Measurements from ENCODE around the gene RAPGEFL1. TPM values are rescaled to one million over a fixed set of nuclear protein-coding genes. Genes with fewer than 3 reads are reported as not detected.
"Not testable (repeated sequence)": the region's sequence is repeated elsewhere in the genome, so short reads cannot be mapped to it uniquely, and the experiment has no call there.

RAPGEFL1 gene, protein sequence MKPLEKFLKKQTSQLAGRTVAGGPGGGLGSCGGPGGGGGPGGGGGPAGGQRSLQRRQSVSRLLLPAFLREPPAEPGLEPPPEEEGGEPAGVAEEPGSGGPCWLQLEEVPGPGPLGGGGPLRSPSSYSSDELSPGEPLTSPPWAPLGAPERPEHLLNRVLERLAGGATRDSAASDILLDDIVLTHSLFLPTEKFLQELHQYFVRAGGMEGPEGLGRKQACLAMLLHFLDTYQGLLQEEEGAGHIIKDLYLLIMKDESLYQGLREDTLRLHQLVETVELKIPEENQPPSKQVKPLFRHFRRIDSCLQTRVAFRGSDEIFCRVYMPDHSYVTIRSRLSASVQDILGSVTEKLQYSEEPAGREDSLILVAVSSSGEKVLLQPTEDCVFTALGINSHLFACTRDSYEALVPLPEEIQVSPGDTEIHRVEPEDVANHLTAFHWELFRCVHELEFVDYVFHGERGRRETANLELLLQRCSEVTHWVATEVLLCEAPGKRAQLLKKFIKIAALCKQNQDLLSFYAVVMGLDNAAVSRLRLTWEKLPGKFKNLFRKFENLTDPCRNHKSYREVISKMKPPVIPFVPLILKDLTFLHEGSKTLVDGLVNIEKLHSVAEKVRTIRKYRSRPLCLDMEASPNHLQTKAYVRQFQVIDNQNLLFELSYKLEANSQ
- 100 to 1,000 TPM; 109 to 282 TPM for polyA plus RNA-seq

DNA sequence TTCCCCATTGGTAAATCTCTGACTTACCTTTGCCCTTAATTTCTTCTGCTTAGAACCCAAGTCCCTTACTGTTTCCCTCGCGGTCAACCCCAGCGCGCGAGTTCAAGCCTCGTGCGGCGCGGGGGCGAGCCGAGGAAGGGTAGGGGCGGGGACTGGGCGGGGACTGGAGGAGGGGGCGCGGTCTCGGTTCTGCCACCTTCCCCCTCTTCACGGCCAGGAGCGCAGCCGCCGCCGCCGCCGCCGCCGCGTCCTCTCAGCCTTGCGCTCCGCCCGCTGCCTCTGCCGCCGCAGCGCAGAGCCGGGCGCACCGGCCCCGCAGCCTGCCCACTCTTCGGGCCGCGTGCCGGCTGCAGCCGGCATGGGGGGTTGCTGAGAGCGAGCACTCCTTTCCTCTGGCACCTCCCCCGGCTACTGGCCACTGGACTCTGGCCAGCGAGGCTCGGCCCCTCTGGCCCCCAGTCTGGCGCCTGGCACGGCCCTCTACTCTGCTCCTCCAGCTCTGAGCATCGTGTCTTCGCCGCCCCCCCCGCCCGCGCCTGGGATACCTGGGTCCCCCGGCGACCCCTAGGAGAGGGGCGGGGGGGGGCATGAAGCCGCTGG is at the start of gene RAPGEFL1:
RAPGEFL1 (plus strand) TSS at position 196 of the 600 bp plus-strand sequence; CDS start at position 588, 392 bp downstream.
- Histone ChIP-seq H3K27me3 (ENCODE audit: control insufficient read depth in 1 of 2, insufficient read depth in 2 of 2, low read length in 2 of 2) (no peaks in the 10 kb centered on the region), H3K4me3 (ENCODE audit: low read depth in 1 of 2, low read length in 2 of 2) (peak within 1 kb of the TSS; percentile 80 to 85), H3K36me3 (ENCODE audit: control insufficient read depth in 2 of 2, insufficient read depth in 2 of 2, low read length in 1 of 2) (peaks cover 0 to 2% of the 10 kb centered on the region in 2 donors), H3K9me3 (ENCODE audit: control insufficient read depth in 2 of 2, insufficient read depth in 1 of 2, low read depth in 1 of 2, low read length in 1 of 2) (no peaks in the 10 kb centered on the region), H3K27ac (ENCODE audit: low read depth in 2 of 2, low read length in 1 of 2) (peak within 1 kb of the TSS; percentile 97 to 98), H3K4me1 (ENCODE audit: control insufficient read depth in 2 of 2, insufficient read depth in 2 of 2, low read length in 1 of 2) (peaks cover 3 to 6% of the 10 kb centered on the region in 2 donors)
- WGBS, 2 donors: 0 to 2% methylated on average over 35 to 57 of the region's 57 CpGs

DNA sequence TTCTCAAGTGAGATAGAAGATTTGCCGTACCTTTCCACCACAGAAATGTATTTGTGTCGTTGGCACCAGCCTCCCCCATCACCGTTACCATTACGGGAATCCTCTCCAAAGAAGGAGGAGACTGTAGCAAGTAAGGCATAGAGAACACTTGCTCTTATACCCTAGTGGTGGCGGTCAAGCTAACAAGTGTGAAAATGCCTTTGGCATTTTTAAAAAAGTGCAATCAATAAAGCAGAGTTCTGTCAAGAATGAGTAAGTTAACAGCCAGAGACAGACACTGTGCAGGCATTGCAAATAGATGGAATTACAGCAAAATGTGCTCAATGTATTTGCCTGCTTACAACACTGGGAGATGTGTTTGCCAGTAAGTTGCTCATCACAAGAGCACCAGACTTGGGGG is 47.8 kb upstream of the RAPGEFL1 start:
- 70 to 82% methylated on average over 5 of the region's 5 CpGs for WGBS, 2 donors
- Histone ChIP-seq H3K4me1 (ENCODE audit: control insufficient read depth in 2 of 2, insufficient read depth in 2 of 2, low read length in 1 of 2) (no peaks in the 10 kb centered on the region), H3K9me3 (ENCODE audit: control insufficient read depth in 2 of 2, insufficient read depth in 1 of 2, low read depth in 1 of 2, low read length in 1 of 2) (no peaks in the 10 kb centered on the region), H3K27me3 (ENCODE audit: control insufficient read depth in 1 of 2, insufficient read depth in 2 of 2, low read length in 2 of 2) (no peaks in the 10 kb centered on the region), H3K4me3 (ENCODE audit: low read depth in 1 of 2, low read length in 2 of 2) (no peak overlapping the region), H3K27ac (ENCODE audit: low read depth in 2 of 2, low read length in 1 of 2) (no peak overlapping the region), H3K36me3 (ENCODE audit: control insufficient read depth in 2 of 2, insufficient read depth in 2 of 2, low read length in 1 of 2) (peaks cover 8 to 26% of the 10 kb centered on the region in 2 donors)

GRCh38 chr17:40130352-40131042 is 46.8 kb upstream of the RAPGEFL1 start:
- WGBS, 2 donors: 83 to 88% methylated on average over 7 of the region's 7 CpGs
- H3K36me3 ChIP-seq (ENCODE audit: control insufficient read depth in 2 of 2, insufficient read depth in 2 of 2, low read length in 1 of 2): peaks cover 8 to 28% of the 10 kb centered on the region in 2 donors
- H3K4me3 ChIP-seq (ENCODE audit: low read depth in 1 of 2, low read length in 2 of 2): no peak overlapping the region
- H3K4me1 ChIP-seq (ENCODE audit: control insufficient read depth in 2 of 2, insufficient read depth in 2 of 2, low read length in 1 of 2): no peaks in the 10 kb centered on the region
- no peaks in the 10 kb centered on the region for H3K9me3 ChIP-seq (ENCODE audit: control insufficient read depth in 2 of 2, insufficient read depth in 1 of 2, low read depth in 1 of 2, low read length in 1 of 2)
- H3K27ac ChIP-seq (ENCODE audit: low read depth in 2 of 2, low read length in 1 of 2): peak overlapping the region in 1 of 2 donors; percentile 9
- H3K27me3 ChIP-seq (ENCODE audit: control insufficient read depth in 1 of 2, insufficient read depth in 2 of 2, low read length in 2 of 2): no peaks in the 10 kb centered on the region

DNA sequence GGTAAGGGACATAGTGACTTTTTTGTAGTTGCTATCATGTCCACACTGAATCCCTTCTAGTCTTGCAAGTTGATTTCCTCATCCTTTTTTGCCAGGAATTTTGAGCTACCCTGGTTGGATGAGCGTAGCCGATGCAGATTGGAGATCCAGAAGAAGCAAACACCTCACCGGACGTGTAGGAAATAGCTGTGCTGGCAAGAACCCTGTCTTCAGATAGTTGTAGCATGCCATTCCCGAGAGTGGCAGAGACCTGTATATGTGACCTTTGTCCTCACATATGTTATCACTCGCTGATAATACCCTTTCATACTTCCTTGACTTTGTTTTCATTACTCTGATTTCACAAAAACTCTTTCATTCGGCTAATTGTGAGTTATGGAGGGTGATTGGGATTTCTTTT is 43.1 kb upstream of the RAPGEFL1 start:
- no peaks in the 10 kb centered on the region for H3K4me1 ChIP-seq (ENCODE audit: control insufficient read depth in 2 of 2, insufficient read depth in 2 of 2, low read length in 1 of 2)
- peaks cover 6 to 24% of the 10 kb centered on the region in 2 donors for H3K36me3 ChIP-seq (ENCODE audit: control insufficient read depth in 2 of 2, insufficient read depth in 2 of 2, low read length in 1 of 2)
- no peaks in the 10 kb centered on the region for H3K9me3 ChIP-seq (ENCODE audit: control insufficient read depth in 2 of 2, insufficient read depth in 1 of 2, low read depth in 1 of 2, low read length in 1 of 2)
- 57 to 73% methylated on average over 7 of the region's 7 CpGs for WGBS, 2 donors
- H3K4me3 ChIP-seq (ENCODE audit: low read depth in 1 of 2, low read length in 2 of 2): no peak overlapping the region
- no peaks in the 10 kb centered on the region for H3K27me3 ChIP-seq (ENCODE audit: control insufficient read depth in 1 of 2, insufficient read depth in 2 of 2, low read length in 2 of 2)
- no peak overlapping the region for H3K27ac ChIP-seq (ENCODE audit: low read depth in 2 of 2, low read length in 1 of 2)

- Histone ChIP-seq H3K27ac (ENCODE audit: low read depth in 2 of 2, low read length in 1 of 2) (no peak overlapping the region), H3K36me3 (ENCODE audit: control insufficient read depth in 2 of 2, insufficient read depth in 2 of 2, low read length in 1 of 2) (peaks cover 0 to 17% of the 10 kb centered on the region in 2 donors)
- 93 to 95% methylated on average over 3 of the region's 3 CpGs for WGBS, 2 donors
Observed at GRCh38 chr17:40135817-40136216, 41.5 kb upstream of the RAPGEFL1 start.

DNA sequence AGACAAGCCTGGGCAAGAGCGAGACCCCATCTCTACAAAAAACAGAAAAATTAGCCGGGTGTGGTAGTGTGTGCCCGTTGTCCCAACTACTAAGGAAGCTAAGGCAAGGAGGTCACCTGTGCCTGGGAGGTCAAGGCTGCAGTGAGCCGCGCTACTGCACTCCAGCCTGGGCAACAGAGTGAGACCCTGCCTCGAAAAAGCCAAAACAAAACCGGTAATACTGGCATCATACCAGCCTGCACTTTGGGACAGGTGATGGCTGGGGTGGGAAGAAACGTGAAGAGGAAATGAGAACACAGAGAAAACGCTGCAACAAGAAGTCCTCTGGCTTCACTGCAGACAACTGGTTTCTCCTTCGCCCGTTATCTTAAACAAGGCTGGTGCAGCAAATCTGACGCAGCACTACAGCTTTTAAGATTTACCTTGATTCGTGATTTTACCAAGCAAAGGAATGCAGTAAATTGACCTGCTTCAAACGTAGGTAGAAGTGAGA is 37.7 kb upstream of the RAPGEFL1 start:
- peaks cover 0 to 4% of the 10 kb centered on the region in 2 donors for H3K4me1 ChIP-seq (ENCODE audit: control insufficient read depth in 2 of 2, insufficient read depth in 2 of 2, low read length in 1 of 2)

More at GRCh38 chr17:40135817-40136216, 41.5 kb upstream of the RAPGEFL1 start:
- Histone ChIP-seq H3K9me3 (ENCODE audit: control insufficient read depth in 2 of 2, insufficient read depth in 1 of 2, low read depth in 1 of 2, low read length in 1 of 2) (no peaks in the 10 kb centered on the region), H3K4me3 (ENCODE audit: low read depth in 1 of 2, low read length in 2 of 2) (no peak overlapping the region), H3K4me1 (ENCODE audit: control insufficient read depth in 2 of 2, insufficient read depth in 2 of 2, low read length in 1 of 2) (peaks cover 0 to 4% of the 10 kb centered on the region in 2 donors), H3K27me3 (ENCODE audit: control insufficient read depth in 1 of 2, insufficient read depth in 2 of 2, low read length in 2 of 2) (no peaks in the 10 kb centered on the region)

GRCh38 chr17:40143166-40143565 is 34.1 kb upstream of the RAPGEFL1 start:
- not testable (repeated sequence) for H3K4me1 ChIP-seq (ENCODE audit: control insufficient read depth in 2 of 2, insufficient read depth in 2 of 2, low read length in 1 of 2); H3K4me3 ChIP-seq (ENCODE audit: low read depth in 1 of 2, low read length in 2 of 2); H3K27me3 ChIP-seq (ENCODE audit: control insufficient read depth in 1 of 2, insufficient read depth in 2 of 2, low read length in 2 of 2); H3K27ac ChIP-seq (ENCODE audit: low read depth in 2 of 2, low read length in 1 of 2); H3K36me3 ChIP-seq (ENCODE audit: control insufficient read depth in 2 of 2, insufficient read depth in 2 of 2, low read length in 1 of 2); H3K9me3 ChIP-seq (ENCODE audit: control insufficient read depth in 2 of 2, insufficient read depth in 1 of 2, low read depth in 1 of 2, low read length in 1 of 2)
- WGBS, 2 donors: 92 to 95% methylated on average over 3 of the region's 3 CpGs

More for the DNA sequence above, 37.7 kb upstream of the RAPGEFL1 start:
- Histone ChIP-seq H3K27me3 (ENCODE audit: control insufficient read depth in 1 of 2, insufficient read depth in 2 of 2, low read length in 2 of 2) (no peaks in the 10 kb centered on the region), H3K9me3 (ENCODE audit: control insufficient read depth in 2 of 2, insufficient read depth in 1 of 2, low read depth in 1 of 2, low read length in 1 of 2) (no peaks in the 10 kb centered on the region), H3K27ac (ENCODE audit: low read depth in 2 of 2, low read length in 1 of 2) (peak overlapping the region; percentile 97 to 98), H3K36me3 (ENCODE audit: control insufficient read depth in 2 of 2, insufficient read depth in 2 of 2, low read length in 1 of 2) (peaks cover 0 to 3% of the 10 kb centered on the region in 2 donors), H3K4me3 (ENCODE audit: low read depth in 1 of 2, low read length in 2 of 2) (peak overlapping the region; percentile 41 to 67)
- WGBS, 2 donors: 7 to 8% methylated on average over 14 of the region's 14 CpGs

DNA sequence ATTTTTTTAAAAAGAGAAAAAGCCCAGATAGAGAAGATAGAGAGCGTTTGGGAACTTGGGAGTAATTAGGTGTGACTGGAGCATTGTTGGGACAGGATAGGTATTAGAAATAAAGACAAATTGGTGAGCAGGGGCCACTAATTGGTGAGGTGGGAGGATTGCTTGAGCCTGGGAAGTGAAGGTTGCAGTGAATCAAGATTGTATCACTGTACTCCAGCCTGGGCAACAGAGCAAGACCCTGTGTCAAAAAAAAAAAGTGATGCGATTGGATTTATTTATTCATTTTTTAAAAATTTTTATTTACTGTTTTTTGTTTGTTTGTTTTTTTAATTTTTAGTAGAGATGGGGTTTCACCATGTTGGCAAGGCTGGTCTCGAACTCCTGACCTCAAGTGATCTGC is 31.8 kb upstream of the RAPGEFL1 start:
- Histone ChIP-seq H3K9me3 (ENCODE audit: control insufficient read depth in 2 of 2, insufficient read depth in 1 of 2, low read depth in 1 of 2, low read length in 1 of 2) (no peaks in the 10 kb centered on the region), H3K27ac (ENCODE audit: low read depth in 2 of 2, low read length in 1 of 2) (no peak overlapping the region), H3K4me3 (ENCODE audit: low read depth in 1 of 2, low read length in 2 of 2) (no peak overlapping the region), H3K27me3 (ENCODE audit: control insufficient read depth in 1 of 2, insufficient read depth in 2 of 2, low read length in 2 of 2) (no peaks in the 10 kb centered on the region), H3K36me3 (ENCODE audit: control insufficient read depth in 2 of 2, insufficient read depth in 2 of 2, low read length in 1 of 2) (peaks cover 0 to 18% of the 10 kb centered on the region in 2 donors), H3K4me1 (ENCODE audit: control insufficient read depth in 2 of 2, insufficient read depth in 2 of 2, low read length in 1 of 2) (no peaks in the 10 kb centered on the region)
- WGBS, 2 donors: 94% methylated on average over 3 of the region's 3 CpGs

DNA sequence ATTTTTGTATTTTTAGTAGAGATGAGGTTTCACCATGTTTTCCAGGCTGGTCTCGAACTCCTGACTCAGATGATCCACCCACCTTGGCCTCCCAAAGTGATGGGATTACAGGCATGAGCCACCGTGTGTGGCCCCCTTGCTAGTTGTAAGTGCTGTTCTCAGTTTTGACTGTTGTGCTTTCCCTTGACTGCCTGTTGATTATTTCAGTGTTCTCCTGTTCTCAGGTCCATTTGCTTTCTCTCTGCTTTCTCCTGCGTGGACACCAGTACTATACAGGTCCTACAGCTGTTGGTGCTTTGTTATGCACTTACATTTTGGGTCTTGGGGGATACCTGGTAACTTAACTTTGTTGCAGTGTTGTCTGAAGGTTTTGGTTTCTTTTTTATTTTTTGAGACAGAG is 28.7 kb upstream of the RAPGEFL1 start:
- Histone ChIP-seq H3K4me3 (ENCODE audit: low read depth in 1 of 2, low read length in 2 of 2) (no peak overlapping the region), H3K4me1 (ENCODE audit: control insufficient read depth in 2 of 2, insufficient read depth in 2 of 2, low read length in 1 of 2) (no peaks in the 10 kb centered on the region), H3K27me3 (ENCODE audit: control insufficient read depth in 1 of 2, insufficient read depth in 2 of 2, low read length in 2 of 2) (no peaks in the 10 kb centered on the region), H3K36me3 (ENCODE audit: control insufficient read depth in 2 of 2, insufficient read depth in 2 of 2, low read length in 1 of 2) (peaks cover 0 to 24% of the 10 kb centered on the region in 2 donors), H3K9me3 (ENCODE audit: control insufficient read depth in 2 of 2, insufficient read depth in 1 of 2, low read depth in 1 of 2, low read length in 1 of 2) (no peaks in the 10 kb centered on the region), H3K27ac (ENCODE audit: low read depth in 2 of 2, low read length in 1 of 2) (no peak overlapping the region)
- 87 to 89% methylated on average over 3 of the region's 3 CpGs for WGBS, 2 donors

All from esophagus (tissue), 2 donors.